GM19468 (cell line): ENCODE data around the gene CALML5.

Source experiments
- ATAC-seq: cut with Tn5 transposase; IDR thresholded peaks from one replicate; pipeline ENCODE4 v1.9.1; 2021; ENCODE audit warnings: mild to moderate bottlenecking, moderate library complexity, moderate number of reproducible peaks; ENCODE audit not compliant: unreplicated experiment; ENCODE audit errors: extremely low read depth

Gene CALML5

GRCh38 chr10:5468262-5469106 lies 30.9 kb downstream of the CALML5 start:
- ATAC-seq = no peak

- no peak for ATAC-seq
Observed at GRCh38 chr10:5467634-5468255, 31.6 kb downstream of the CALML5 start.

- ATAC-seq = no peak
Observed at GRCh38 chr10:5467207-5467535, 32.2 kb downstream of the CALML5 start.

- no peak for ATAC-seq
Observed at GRCh38 chr10:5466451-5467206, 32.7 kb downstream of the CALML5 start.

- no peak for ATAC-seq
Observed at GRCh38 chr10:5465976-5466450, 33.4 kb downstream of the CALML5 start.

- ATAC-seq = no peak
Observed at GRCh38 chr10:5464546-5464945, 34.8 kb downstream of the CALML5 start.

- ATAC-seq = no peak
Observed at GRCh38 chr10:5462841-5463293, 36.5 kb downstream of the CALML5 start.

GRCh38 chr10:5461914-5462840 lies 37.2 kb downstream of the CALML5 start:
- ATAC-seq = no peak

GRCh38 chr10:5461203-5461588 lies 38.2 kb downstream of the CALML5 start:
- no peak for ATAC-seq

- ATAC-seq = no peak
Observed at GRCh38 chr10:5460468-5461202, 38.7 kb downstream of the CALML5 start.

GRCh38 chr10:5458949-5459747 lies 40.2 kb downstream of the CALML5 start:
- no peak for ATAC-seq

GRCh38 chr10:5458425-5458824 lies 40.9 kb downstream of the CALML5 start:
- ATAC-seq = no peak

GRCh38 chr10:5457741-5458140 lies 41.6 kb downstream of the CALML5 start:
- no peak for ATAC-seq

- no peak for ATAC-seq
Observed at GRCh38 chr10:5456563-5456962, 42.8 kb downstream of the CALML5 start.

GRCh38 chr10:5453749-5454489 lies 45.5 kb downstream of the CALML5 start:
- ATAC-seq = no peak

- no peak for ATAC-seq
Observed at GRCh38 chr10:5450605-5451384, 48.6 kb downstream of the CALML5 start.

- ATAC-seq = no peak
Observed at GRCh38 chr10:5449823-5450222, 49.5 kb downstream of the CALML5 start.
